T1000 (cell line): ENCODE measurements around the gene TTC6.
"Not testable (repeated sequence)": the region's sequence is repeated elsewhere in the genome, so short reads cannot be mapped to it uniquely, and the experiment has no call there.

Experiments used
- DNase-seq: peaks from one replicate; lab custom pipeline; 2025; ENCODE audit warnings: mixed read lengths; lab: John Stamatoyannopoulos, UW

The TTC6 gene

GRCh38 chr14:37594971-37595808, at the start of gene TTC6, which contains the start of gene FOXA1:
TSS of gene TTC6 (plus strand) at chr14:37595629. CDS start at chr14:37622065, 26,436 bp downstream.
TSS of gene FOXA1 (minus strand) at chr14:37595249. CDS start at chr14:37594972, 277 bp downstream.
- peak; percentile 38 for DNase-seq

- DNase-seq = no peak
Measured at GRCh38 chr14:37546621-37547447, 48.6 kb upstream of the TTC6 start.

GRCh38 chr14:37550511-37550910, 44.9 kb upstream of the TTC6 start:
- DNase-seq = no peak

GRCh38 chr14:37551119-37551518, 44.3 kb upstream of the TTC6 start:
- no peak for DNase-seq

GRCh38 chr14:37553935-37554550, 41.4 kb upstream of the TTC6 start:
- DNase-seq = no peak

- DNase-seq = not testable (repeated sequence)
Measured at GRCh38 chr14:37555596-37555995, 39.8 kb upstream of the TTC6 start.

- DNase-seq = no peak
Measured at GRCh38 chr14:37558740-37559139, 36.7 kb upstream of the TTC6 start.

- no peak for DNase-seq
Measured at GRCh38 chr14:37559386-37559785, 36.0 kb upstream of the TTC6 start.

- DNase-seq = no peak
Measured at GRCh38 chr14:37563189-37563588, 32.2 kb upstream of the TTC6 start.

- DNase-seq = no peak
Measured at GRCh38 chr14:37565550-37565949, 29.9 kb upstream of the TTC6 start.

GRCh38 chr14:37566811-37567371, 28.5 kb upstream of the TTC6 start:
- DNase-seq = no peak

- DNase-seq = no peak
Measured at GRCh38 chr14:37569729-37570128, 25.7 kb upstream of the TTC6 start.

- DNase-seq = no peak
Measured at GRCh38 chr14:37571391-37571790, 24.0 kb upstream of the TTC6 start.

GRCh38 chr14:37573356-37573755, 22.1 kb upstream of the TTC6 start:
- DNase-seq = no peak

- no peak for DNase-seq
Measured at GRCh38 chr14:37579274-37579673, 16.2 kb upstream of the TTC6 start.

GRCh38 chr14:37580146-37580545, 15.3 kb upstream of the TTC6 start:
- DNase-seq = no peak

GRCh38 chr14:37583358-37584210, 11.8 kb upstream of the TTC6 start:
- DNase-seq = no peak

- no peak for DNase-seq
Measured at GRCh38 chr14:37584211-37585100, 11.0 kb upstream of the TTC6 start.

- DNase-seq = no peak
Measured at GRCh38 chr14:37585101-37585511, 10.3 kb upstream of the TTC6 start.
